GM19467 (cell line): Measurements from ENCODE around the gene RABGAP1L.
"Not testable (repeated sequence)": the region's sequence is repeated elsewhere in the genome, so short reads cannot be mapped to it uniquely, and the experiment has no call there.

Experiments
- ATAC-seq: cut with Tn5 transposase; IDR thresholded peaks from one replicate; pipeline ENCODE4 v1.9.1; 2021; ENCODE audit warnings: mild to moderate bottlenecking, moderate library complexity; ENCODE audit not compliant: unreplicated experiment

RABGAP1L gene

GRCh38 chr1:174153085-174153824 is 6.1 kb upstream of the RABGAP1L start:
- ATAC-seq = no peak

- no peak for ATAC-seq
These were observed 5.6 kb upstream of the RABGAP1L start for GRCh38 chr1:174153825-174154107.

- ATAC-seq = no peak
These were observed 2.9 kb upstream of the RABGAP1L start for GRCh38 chr1:174156437-174156836.

- peak; percentile 39 for ATAC-seq
These were observed 2.0 kb upstream of the RABGAP1L start for GRCh38 chr1:174157157-174157806.

GRCh38 chr1:174158767-174159251 is 511 bp upstream of the RABGAP1L start:
- no peak for ATAC-seq

GRCh38 chr1:174160109-174160473 is 771 bp downstream of the RABGAP1L start:
- ATAC-seq = peak; percentile 4

GRCh38 chr1:174160603-174161002 is 1.3 kb downstream of the RABGAP1L start:
- ATAC-seq = no peak

GRCh38 chr1:174161813-174162212 is 2.5 kb downstream of the RABGAP1L start:
- no peak for ATAC-seq

- ATAC-seq = no peak
These were observed 5.5 kb downstream of the RABGAP1L start for GRCh38 chr1:174164826-174165225.

GRCh38 chr1:174165471-174166137 is 6.3 kb downstream of the RABGAP1L start:
- no peak for ATAC-seq

- no peak for ATAC-seq
These were observed 7.4 kb downstream of the RABGAP1L start for GRCh38 chr1:174166530-174167264.

GRCh38 chr1:174167265-174167803 is 8.0 kb downstream of the RABGAP1L start:
- no peak for ATAC-seq

- no peak for ATAC-seq
These were observed 10.0 kb downstream of the RABGAP1L start for GRCh38 chr1:174169342-174169741.

- ATAC-seq = no peak
These were observed 11.8 kb downstream of the RABGAP1L start for GRCh38 chr1:174171073-174171472.

- no peak for ATAC-seq
These were observed 15.4 kb downstream of the RABGAP1L start for GRCh38 chr1:174174461-174175329.

GRCh38 chr1:174178459-174178858 is 19.1 kb downstream of the RABGAP1L start:
- ATAC-seq = not testable (repeated sequence)

- ATAC-seq = no peak
These were observed 30.2 kb downstream of the RABGAP1L start for GRCh38 chr1:174189428-174190062.

- ATAC-seq = no peak
These were observed 31.4 kb downstream of the RABGAP1L start for GRCh38 chr1:174190691-174191199.

GRCh38 chr1:174191349-174191862 is 32.1 kb downstream of the RABGAP1L start:
- no peak for ATAC-seq
